ENCODE measurements around the gene ATXN7L1. TPM values are rescaled to one million over a fixed set of nuclear protein-coding genes. Genes with fewer than 3 reads are reported as not detected.

Gene ATXN7L1
- total RNA-seq, 1 experiment from 2014 or later: 38.5 TPM

DNA sequence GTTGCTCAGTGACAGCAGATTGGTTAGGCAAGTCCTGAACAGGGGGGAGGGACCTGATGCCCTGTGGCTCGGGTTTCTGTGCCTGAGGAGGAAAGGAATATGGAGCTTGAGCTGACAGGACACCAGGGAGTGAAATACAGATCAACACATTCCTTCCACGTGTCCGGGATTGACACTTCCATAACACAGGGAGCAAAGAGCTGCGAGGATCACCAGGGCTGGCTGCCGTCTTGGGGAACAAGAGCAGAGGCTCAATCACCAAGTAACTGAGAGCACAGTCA is 258.4 kb downstream of the ATXN7L1 start (continued):
- TF ChIP-seq, protein P1, sequence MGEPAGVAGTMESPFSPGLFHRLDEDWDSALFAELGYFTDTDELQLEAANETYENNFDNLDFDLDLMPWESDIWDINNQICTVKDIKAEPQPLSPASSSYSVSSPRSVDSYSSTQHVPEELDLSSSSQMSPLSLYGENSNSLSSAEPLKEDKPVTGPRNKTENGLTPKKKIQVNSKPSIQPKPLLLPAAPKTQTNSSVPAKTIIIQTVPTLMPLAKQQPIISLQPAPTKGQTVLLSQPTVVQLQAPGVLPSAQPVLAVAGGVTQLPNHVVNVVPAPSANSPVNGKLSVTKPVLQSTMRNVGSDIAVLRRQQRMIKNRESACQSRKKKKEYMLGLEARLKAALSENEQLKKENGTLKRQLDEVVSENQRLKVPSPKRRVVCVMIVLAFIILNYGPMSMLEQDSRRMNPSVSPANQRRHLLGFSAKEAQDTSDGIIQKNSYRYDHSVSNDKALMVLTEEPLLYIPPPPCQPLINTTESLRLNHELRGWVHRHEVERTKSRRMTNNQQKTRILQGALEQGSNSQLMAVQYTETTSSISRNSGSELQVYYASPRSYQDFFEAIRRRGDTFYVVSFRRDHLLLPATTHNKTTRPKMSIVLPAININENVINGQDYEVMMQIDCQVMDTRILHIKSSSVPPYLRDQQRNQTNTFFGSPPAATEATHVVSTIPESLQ (CRISPR knock-in tag; IDR thresholded peaks at IDR 0.05): no peak

DNA sequence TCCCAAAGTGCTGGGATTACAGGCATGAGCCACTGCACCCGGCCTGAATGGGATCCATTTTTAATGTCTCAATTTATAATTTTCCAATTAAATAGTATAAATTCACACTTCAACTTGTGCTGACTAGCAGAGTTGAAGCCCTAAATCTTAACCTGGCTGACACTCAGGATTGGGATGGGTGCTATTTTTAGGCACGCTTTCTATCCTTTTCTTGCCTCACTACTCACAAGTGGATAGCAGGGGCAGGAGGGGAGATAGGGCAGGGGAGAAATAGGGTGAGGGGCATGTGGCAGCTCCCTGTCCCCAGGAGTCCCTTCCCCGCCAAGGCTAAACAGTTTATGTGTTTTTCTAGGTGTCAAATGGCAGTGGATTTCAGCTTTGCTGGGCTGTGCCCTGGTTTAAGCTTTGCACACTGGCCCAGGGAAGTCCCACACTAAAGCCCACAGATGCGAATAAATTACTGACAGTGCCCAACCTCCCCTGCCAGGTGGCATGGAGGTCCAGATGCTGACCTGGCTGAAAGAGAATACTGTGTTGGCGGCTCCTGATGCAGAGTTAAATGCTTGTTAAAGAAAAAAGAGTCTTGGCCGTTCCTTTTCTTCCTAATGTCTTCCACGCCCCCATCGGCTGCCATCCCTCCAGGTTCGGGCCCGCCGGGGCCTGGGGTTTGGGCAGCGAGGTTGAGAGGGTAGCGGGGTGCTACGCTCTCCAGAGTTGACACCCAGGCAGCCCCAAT is 259.0 kb downstream of the ATXN7L1 start:
- TF ChIP-seq CBFB (CRISPR knock-in tag; IDR thresholded peaks at IDR 0.05; ENCODE audit: low read depth) (no peak), ATF2 (CRISPR knock-in tag; IDR thresholded peaks at IDR 0.05; ENCODE audit: borderline replicate concordance, low read depth) (no peak), TCF7 (CRISPR knock-in tag; IDR thresholded peaks at IDR 0.05; ENCODE audit: low read depth) (no peak), ZSCAN18 (CRISPR knock-in tag; IDR thresholded peaks at IDR 0.05) (no peak), HMGA2 (CRISPR knock-in tag; IDR thresholded peaks at IDR 0.05) (no peak), MAX (CRISPR knock-in tag; IDR thresholded peaks at IDR 0.05) (no peak), FOXP1 (CRISPR knock-in tag; IDR thresholded peaks at IDR 0.05; ENCODE audit: borderline replicate concordance) (no peak), ZNF219 (CRISPR knock-in tag; IDR thresholded peaks at IDR 0.05; ENCODE audit: borderline replicate concordance) (no peak), MYBL2 (CRISPR knock-in tag; IDR thresholded peaks at IDR 0.05) (no peak), GTF2I (CRISPR knock-in tag; conservative IDR thresholded peaks at IDR 0.05) (no peak)
- H3K4me3 Mint-ChIP-seq: no peak overlapping the region
- ChIA-PET POLR2A (no interaction called here), CTCF (no interaction called here)
- no peak for DNase-seq (ENCODE audit: low spot score)
- H3K27ac Mint-ChIP-seq: no peak overlapping the region
- no peaks in the 10 kb centered on the region for H3K9me3 Mint-ChIP-seq
- no peak for ATAC-seq
- peaks cover 19% of the 10 kb centered on the region for H3K4me1 Mint-ChIP-seq
- H3K36me3 Mint-ChIP-seq: peaks cover 68% of the 10 kb centered on the region
- H3K27me3 Mint-ChIP-seq (ENCODE audit: low read depth): no peaks in the 10 kb centered on the region

- H3K4me1 Mint-ChIP-seq: peaks cover 22% of the 10 kb centered on the region
- H3K9me3 Mint-ChIP-seq: no peaks in the 10 kb centered on the region
- peaks cover 40% of the 10 kb centered on the region for H3K36me3 Mint-ChIP-seq
- no peak overlapping the region for H3K4me3 Mint-ChIP-seq
- DNase-seq (ENCODE audit: low spot score): no peak
- no peaks in the 10 kb centered on the region for H3K27me3 Mint-ChIP-seq (ENCODE audit: low read depth)
- ChIA-PET POLR2A (no interaction called here), CTCF (no interaction called here)
- H3K27ac Mint-ChIP-seq: peak overlapping the region; percentile 5; the same call in 1 of the 2 replicates
- no peak for ATAC-seq
- TF ChIP-seq JUN (CRISPR knock-in tag; IDR thresholded peaks at IDR 0.05) (no peak), ZNF423 (CRISPR knock-in tag; IDR thresholded peaks at IDR 0.05) (no peak), STAT6 (CRISPR knock-in tag; conservative IDR thresholded peaks at IDR 0.05; ENCODE audit: low read depth) (no peak), NFYB (CRISPR knock-in tag; conservative IDR thresholded peaks at IDR 0.05; ENCODE audit: low read depth) (no peak), KAT7 (CRISPR knock-in tag; IDR thresholded peaks at IDR 0.05; ENCODE audit: borderline replicate concordance) (no peak), ZNF281 (CRISPR knock-in tag; IDR thresholded peaks at IDR 0.05) (no peak), ZNF219 (CRISPR knock-in tag; IDR thresholded peaks at IDR 0.05; ENCODE audit: borderline replicate concordance) (no peak), EMX1 (CRISPR knock-in tag; IDR thresholded peaks at IDR 0.05) (no peak)
- TF ChIP-seq, protein P2, sequence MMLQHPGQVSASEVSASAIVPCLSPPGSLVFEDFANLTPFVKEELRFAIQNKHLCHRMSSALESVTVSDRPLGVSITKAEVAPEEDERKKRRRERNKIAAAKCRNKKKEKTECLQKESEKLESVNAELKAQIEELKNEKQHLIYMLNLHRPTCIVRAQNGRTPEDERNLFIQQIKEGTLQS (CRISPR knock-in tag; conservative IDR thresholded peaks at IDR 0.05): no peak
- TF ChIP-seq, protein P3, sequence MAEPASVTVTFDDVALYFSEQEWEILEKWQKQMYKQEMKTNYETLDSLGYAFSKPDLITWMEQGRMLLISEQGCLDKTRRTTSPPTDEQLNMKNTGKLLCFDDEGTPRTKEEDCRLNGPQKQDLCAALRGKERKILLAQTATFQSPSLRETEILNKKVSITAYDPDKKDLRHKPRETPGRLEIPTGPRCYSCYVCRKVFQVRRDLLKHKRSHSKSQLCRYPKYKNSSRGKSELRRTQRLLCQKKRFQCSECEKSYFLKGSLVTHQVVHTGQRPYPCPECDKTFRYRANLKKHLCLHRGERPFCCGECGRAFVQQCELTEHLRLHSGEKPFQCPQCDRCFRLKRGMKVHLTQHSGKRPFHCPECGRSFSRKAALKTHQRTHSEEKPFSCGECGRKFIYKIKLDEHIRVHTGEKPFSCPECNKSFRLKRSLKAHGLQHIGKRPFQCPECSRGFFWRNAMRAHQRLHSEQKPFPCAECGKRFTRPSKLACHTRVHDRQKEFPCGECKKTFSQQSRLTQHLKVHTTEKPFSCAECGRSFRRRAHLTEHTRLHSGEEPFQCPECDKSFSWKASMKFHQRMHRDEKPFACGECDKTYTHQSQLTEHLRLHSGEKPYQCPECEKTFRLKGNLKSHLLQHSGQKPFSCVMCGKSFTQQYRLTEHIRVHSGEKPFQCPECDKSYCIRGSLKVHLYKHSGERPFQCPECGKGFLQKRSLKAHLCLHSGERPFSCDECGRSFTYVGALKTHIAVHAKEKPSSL (CRISPR knock-in tag; conservative IDR thresholded peaks at IDR 0.05): no peak
Observed at GRCh38 chr7:105614341-105614840, 262.0 kb downstream of the ATXN7L1 start.
